NB4 (cell line): ENCODE measurements around the gene HABP4.

Source experiments
- CTCF ChIP-seq: IDR thresholded peaks from one replicate; pipeline ENCODE4 v1.5.1; 2012; ENCODE audit warnings: low read depth, low read length
- POLR2A ChIP-seq: IDR thresholded peaks from 2 replicates; pipeline ENCODE4 v1.6.1; 2011; ENCODE audit warnings: mild to moderate bottlenecking; ENCODE audit not compliant: insufficient read length; ENCODE audit errors: extremely low read depth

- TF ChIP-seq CTCF (no peak), POLR2A (no peak)
These were observed 17.8 kb downstream of the HABP4 start for GRCh38 chr9:96467784-96468183.
